Measurements from ENCODE around the gene CCSER1.

Gene CCSER1

DNA sequence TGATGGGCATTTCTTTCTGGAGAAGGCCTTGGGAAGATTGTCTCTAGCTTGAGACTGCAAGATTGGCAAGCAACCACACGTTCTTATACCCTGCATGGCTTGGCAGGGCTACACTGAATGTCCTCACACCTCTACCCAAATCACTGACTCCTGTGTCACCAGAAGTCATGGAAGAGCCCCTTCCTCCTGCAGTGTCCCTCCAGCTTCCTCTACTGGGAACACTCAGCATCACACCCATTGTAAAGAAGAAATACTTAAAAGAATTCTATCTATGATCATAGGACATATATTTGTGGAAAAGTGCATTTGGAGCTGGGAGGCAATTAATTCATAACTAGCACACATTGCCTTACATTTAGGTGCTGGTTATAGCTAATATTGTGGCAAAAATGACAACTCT lies 113.1 kb downstream of the CCSER1 start:
- Histone ChIP-seq H3F3A (ENCODE audit: insufficient read depth) (no peaks in the 10 kb centered on the region), H3K9me3 (ENCODE audit: insufficient read depth, low read length) (no peaks in the 10 kb centered on the region), H4K20me1 (ENCODE audit: low read depth, low read length) (no peaks in the 10 kb centered on the region), H3K27me3 (ENCODE audit: low read length) (no peaks in the 10 kb centered on the region), H3K4me3 (ENCODE audit: insufficient read depth, low read length, poor library complexity, severe bottlenecking) (no peak overlapping the region), H3K9ac (ENCODE audit: low read length) (no peak overlapping the region), H3K27ac (ENCODE audit: low read depth, low read length) (no peak overlapping the region), H3K79me2 (ENCODE audit: insufficient read depth, low read length) (no peaks in the 10 kb centered on the region), H3K4me2 (ENCODE audit: low read depth, low read length, poor library complexity, severe bottlenecking) (no peak overlapping the region), H3K9me2 (replicated peaks; ENCODE audit: insufficient read depth, low read length) (no peaks in the 10 kb centered on the region), H2AFZ (ENCODE audit: low read depth, low read length, severe bottlenecking) (no peak overlapping the region), H3K36me3 (ENCODE audit: low read length) (no peaks in the 10 kb centered on the region)
- TF ChIP-seq EZH2phosphoT487 (conservative IDR thresholded peaks at IDR 0.05; ENCODE audit: low read length) = no peak
- TF ChIP-seq, protein P1, sequence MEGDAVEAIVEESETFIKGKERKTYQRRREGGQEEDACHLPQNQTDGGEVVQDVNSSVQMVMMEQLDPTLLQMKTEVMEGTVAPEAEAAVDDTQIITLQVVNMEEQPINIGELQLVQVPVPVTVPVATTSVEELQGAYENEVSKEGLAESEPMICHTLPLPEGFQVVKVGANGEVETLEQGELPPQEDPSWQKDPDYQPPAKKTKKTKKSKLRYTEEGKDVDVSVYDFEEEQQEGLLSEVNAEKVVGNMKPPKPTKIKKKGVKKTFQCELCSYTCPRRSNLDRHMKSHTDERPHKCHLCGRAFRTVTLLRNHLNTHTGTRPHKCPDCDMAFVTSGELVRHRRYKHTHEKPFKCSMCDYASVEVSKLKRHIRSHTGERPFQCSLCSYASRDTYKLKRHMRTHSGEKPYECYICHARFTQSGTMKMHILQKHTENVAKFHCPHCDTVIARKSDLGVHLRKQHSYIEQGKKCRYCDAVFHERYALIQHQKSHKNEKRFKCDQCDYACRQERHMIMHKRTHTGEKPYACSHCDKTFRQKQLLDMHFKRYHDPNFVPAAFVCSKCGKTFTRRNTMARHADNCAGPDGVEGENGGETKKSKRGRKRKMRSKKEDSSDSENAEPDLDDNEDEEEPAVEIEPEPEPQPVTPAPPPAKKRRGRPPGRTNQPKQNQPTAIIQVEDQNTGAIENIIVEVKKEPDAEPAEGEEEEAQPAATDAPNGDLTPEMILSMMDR (IDR thresholded peaks at IDR 0.05; ENCODE audit: insufficient read depth, low read length, poor library complexity, severe bottlenecking) = no peak

DNA sequence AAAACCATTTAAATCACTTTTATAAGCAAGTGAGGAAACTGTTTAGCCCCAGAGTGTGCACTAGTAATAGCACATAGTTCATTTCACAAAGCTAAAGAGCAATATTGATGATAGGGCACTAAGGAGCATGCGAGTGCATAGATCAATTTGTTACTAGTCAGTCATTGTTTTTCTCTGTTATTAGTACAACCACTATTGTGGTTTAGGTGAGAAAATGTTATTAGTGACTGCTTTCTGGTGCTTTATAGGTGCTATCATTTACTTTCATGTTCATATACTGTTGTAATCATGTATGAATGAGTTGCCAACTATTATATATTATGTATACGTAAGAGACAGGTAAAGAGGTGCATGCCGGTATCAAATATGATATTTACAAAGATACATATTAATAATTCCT lies 113.8 kb downstream of the CCSER1 start:
- H3F3A ChIP-seq (ENCODE audit: insufficient read depth) = no peaks in the 10 kb centered on the region
- TF ChIP-seq EZH2phosphoT487 (conservative IDR thresholded peaks at IDR 0.05; ENCODE audit: low read length) = no peak
- TF ChIP-seq, protein P1 (IDR thresholded peaks at IDR 0.05; ENCODE audit: insufficient read depth, low read length, poor library complexity, severe bottlenecking) = no peak

DNA sequence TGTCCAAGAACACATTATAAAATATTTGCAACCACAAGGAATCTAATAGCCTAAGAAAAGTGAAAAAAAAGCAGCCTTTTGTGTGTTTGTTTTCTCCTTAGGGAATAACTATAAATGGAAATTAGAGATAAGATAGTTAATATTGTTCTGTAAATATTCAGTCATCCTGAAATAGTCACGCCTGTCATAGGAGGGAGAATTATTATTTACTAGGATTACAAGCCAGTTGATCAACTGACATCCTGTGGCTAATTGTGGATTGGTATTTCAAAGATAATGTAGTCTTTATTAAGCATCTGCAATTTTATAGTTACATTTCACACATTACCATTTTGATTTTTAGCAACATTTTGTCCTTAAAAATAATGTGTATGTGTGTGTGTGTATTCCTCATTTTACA lies 118.6 kb downstream of the CCSER1 start:
- Histone ChIP-seq H3K4me2 (ENCODE audit: low read depth, low read length, poor library complexity, severe bottlenecking) (no peak overlapping the region), H2AFZ (ENCODE audit: low read depth, low read length, severe bottlenecking) (no peak overlapping the region), H3K9me2 (replicated peaks; ENCODE audit: insufficient read depth, low read length) (no peaks in the 10 kb centered on the region), H4K20me1 (ENCODE audit: low read depth, low read length) (no peaks in the 10 kb centered on the region), H3K9me3 (ENCODE audit: insufficient read depth, low read length) (no peaks in the 10 kb centered on the region), H3K36me3 (ENCODE audit: low read length) (no peaks in the 10 kb centered on the region), H3K4me3 (ENCODE audit: insufficient read depth, low read length, poor library complexity, severe bottlenecking) (no peak overlapping the region), H3K79me2 (ENCODE audit: insufficient read depth, low read length) (no peaks in the 10 kb centered on the region), H3K9ac (ENCODE audit: low read length) (no peak overlapping the region), H3F3A (ENCODE audit: insufficient read depth) (no peaks in the 10 kb centered on the region), H3K27ac (ENCODE audit: low read depth, low read length) (no peak overlapping the region), H3K27me3 (ENCODE audit: low read length) (no peaks in the 10 kb centered on the region)
- TF ChIP-seq, protein P1 (IDR thresholded peaks at IDR 0.05; ENCODE audit: insufficient read depth, low read length, poor library complexity, severe bottlenecking) = no peak
- TF ChIP-seq EZH2phosphoT487 (conservative IDR thresholded peaks at IDR 0.05; ENCODE audit: low read length) = no peak

More for the DNA sequence above, 113.8 kb downstream of the CCSER1 start:
- Histone ChIP-seq H3K79me2 (ENCODE audit: insufficient read depth, low read length) (no peaks in the 10 kb centered on the region), H3K9me2 (replicated peaks; ENCODE audit: insufficient read depth, low read length) (no peaks in the 10 kb centered on the region), H3K9me3 (ENCODE audit: insufficient read depth, low read length) (no peaks in the 10 kb centered on the region), H3K27me3 (ENCODE audit: low read length) (no peaks in the 10 kb centered on the region), H4K20me1 (ENCODE audit: low read depth, low read length) (no peaks in the 10 kb centered on the region), H3K4me3 (ENCODE audit: insufficient read depth, low read length, poor library complexity, severe bottlenecking) (no peak overlapping the region), H3K27ac (ENCODE audit: low read depth, low read length) (no peak overlapping the region), H2AFZ (ENCODE audit: low read depth, low read length, severe bottlenecking) (no peak overlapping the region), H3K36me3 (ENCODE audit: low read length) (no peaks in the 10 kb centered on the region), H3K4me2 (ENCODE audit: low read depth, low read length, poor library complexity, severe bottlenecking) (no peak overlapping the region), H3K9ac (ENCODE audit: low read length) (no peak overlapping the region)

Measured in SU-DHL-6 (cell line).